Prostate gland (tissue), 2 donors: ENCODE data around the gene LYRM4.

Experiments
- CTCF ChIP-seq, 4 experiments: fragments of 200-600 bp in 2 of 4; fragments of 450-650 bp in 2 of 4; sonication (generic) in 2 of 4; IDR thresholded peaks; 1 replicate in 3 of 4; 2 replicates in 1 of 4; pipeline ENCODE4 v1.5.1; 2016 to 2019; ENCODE audit warnings: antibody characterized with exemption in 4 of 4, mild to moderate bottlenecking in 2 of 4, moderate library complexity in 2 of 4
- POLR2A ChIP-seq: fragments of 450-650 bp; IDR thresholded peaks from one replicate; pipeline ENCODE4 v1.6.1; 2016; ENCODE audit warnings: antibody characterized with exemption, mild to moderate bottlenecking

GRCh38 chr6:5192135-5192794, 68.5 kb downstream of the LYRM4 start:
- no peak for TF ChIP-seq POLR2A
- TF ChIP-seq CTCF (IDR thresholded peaks at IDR 0.05): no peak
